Loucy (cell line): ENCODE data around the gene COL4A5.

Experiments used
- H2AFZ ChIP-seq: fragments of 200-600 bp; sonication (generic); 2 replicates; pipeline ENCODE4 v1.6.0; 2016; ENCODE audit warnings: antibody characterized with exemption, mild to moderate bottlenecking, low read length, moderate library complexity
- H3F3A ChIP-seq: fragments of 200-600 bp; 2 replicates; pipeline ENCODE4 v1.6.0; 2016; ENCODE audit warnings: antibody characterized with exemption, low read depth, mild to moderate bottlenecking
- H3K27me3 ChIP-seq: fragments of 200-600 bp; sonication (generic); 2 replicates; pipeline ENCODE4 v1.6.1; 2014; ENCODE audit warnings: low read length, mild to moderate bottlenecking; ENCODE audit not compliant: insufficient read depth, poor library complexity, severe bottlenecking
- H3K36me3 ChIP-seq: fragments of 200-600 bp; sonication (generic); 2 replicates; pipeline ENCODE4 v1.6.1; 2016; ENCODE audit warnings: low read length; ENCODE audit not compliant: insufficient read depth
- H3K4me1 ChIP-seq: fragments of 200-600 bp; sonication (generic); 2 replicates; pipeline ENCODE4 v1.5.1; 2014; ENCODE audit warnings: low read length, mild to moderate bottlenecking; ENCODE audit not compliant: insufficient read depth, poor library complexity, severe bottlenecking
- H3K4me2 ChIP-seq: fragments of 200-600 bp; sonication (generic); 2 replicates; pipeline ENCODE4 v1.6.0; 2014; ENCODE audit warnings: antibody characterized with exemption, low read length, low read depth, mild to moderate bottlenecking; ENCODE audit not compliant: poor library complexity, severe bottlenecking
- H3K4me3 ChIP-seq: fragments of 200-600 bp; sonication (generic); 2 replicates; pipeline ENCODE4 v1.5.1; 2014; ENCODE audit warnings: low read length, mild to moderate bottlenecking, mixed read lengths; ENCODE audit not compliant: poor library complexity, severe bottlenecking
- H3K79me2 ChIP-seq: fragments of 200-600 bp; sonication (generic); 2 replicates; pipeline ENCODE4 v1.6.1; 2014; ENCODE audit warnings: low read length; ENCODE audit not compliant: insufficient read depth
- H3K9ac ChIP-seq: fragments of 200-600 bp; sonication (generic); 2 replicates; pipeline ENCODE4 v1.6.0; 2014; ENCODE audit warnings: mild to moderate bottlenecking, low read depth, low read length, moderate library complexity; ENCODE audit not compliant: poor library complexity, severe bottlenecking
- H3K9me2 ChIP-seq: fragments of 200-600 bp; sonication (generic); replicated peaks from 2 replicates; pipeline ENCODE4 v1.6.1; 2016; ENCODE audit warnings: low read depth, low read length, mixed read lengths
- H3K9me3 ChIP-seq: fragments of 200-600 bp; sonication (generic); 2 replicates; pipeline ENCODE4 v1.6.1; 2014; ENCODE audit warnings: mild to moderate bottlenecking, antibody characterized with exemption, low read length, low read depth; ENCODE audit not compliant: insufficient read depth
- H4K20me1 ChIP-seq: fragments of 200-600 bp; sonication (generic); 2 replicates; pipeline ENCODE4 v1.6.0; 2014; ENCODE audit warnings: antibody characterized with exemption, low read length, mild to moderate bottlenecking; ENCODE audit not compliant: insufficient read depth, poor library complexity, severe bottlenecking
- EZH2phosphoT487 ChIP-seq: fragments of 200-600 bp; IDR thresholded peaks from 2 replicates; pipeline ENCODE4 v1.6.1; 2018; ENCODE audit warnings: antibody characterized with exemption, mild to moderate bottlenecking, moderate library complexity, borderline replicate concordance
- TF ChIP-seq, protein P1 (sequence below): fragments of 200-600 bp; sonication (generic); conservative IDR thresholded peaks from 2 replicates; pipeline ENCODE4 v1.5.1; 2014; ENCODE audit warnings: mild to moderate bottlenecking, antibody characterized with exemption, low read length

The COL4A5 gene

DNA sequence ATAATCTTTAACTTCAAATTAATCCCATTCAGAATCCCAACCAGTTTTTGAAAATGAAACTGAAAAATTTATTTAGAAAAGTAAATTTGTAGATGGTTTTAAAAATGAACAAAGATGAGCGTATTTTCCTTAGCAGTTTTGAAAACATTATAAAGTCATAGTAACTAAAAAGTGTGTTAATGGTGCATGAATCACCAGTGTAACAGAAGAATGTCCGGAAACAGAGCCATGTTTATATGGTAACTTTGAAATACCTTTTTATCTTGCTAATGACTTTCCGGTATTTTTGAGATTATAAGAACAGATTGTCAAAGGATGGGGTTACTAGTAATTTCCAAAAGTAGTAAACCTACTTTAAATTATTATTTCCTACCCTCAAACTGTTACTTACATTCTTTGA lies 150.9 kb downstream of the COL4A5 start:
- no peak overlapping the region for H3K4me2 ChIP-seq
- TF ChIP-seq, protein P1, sequence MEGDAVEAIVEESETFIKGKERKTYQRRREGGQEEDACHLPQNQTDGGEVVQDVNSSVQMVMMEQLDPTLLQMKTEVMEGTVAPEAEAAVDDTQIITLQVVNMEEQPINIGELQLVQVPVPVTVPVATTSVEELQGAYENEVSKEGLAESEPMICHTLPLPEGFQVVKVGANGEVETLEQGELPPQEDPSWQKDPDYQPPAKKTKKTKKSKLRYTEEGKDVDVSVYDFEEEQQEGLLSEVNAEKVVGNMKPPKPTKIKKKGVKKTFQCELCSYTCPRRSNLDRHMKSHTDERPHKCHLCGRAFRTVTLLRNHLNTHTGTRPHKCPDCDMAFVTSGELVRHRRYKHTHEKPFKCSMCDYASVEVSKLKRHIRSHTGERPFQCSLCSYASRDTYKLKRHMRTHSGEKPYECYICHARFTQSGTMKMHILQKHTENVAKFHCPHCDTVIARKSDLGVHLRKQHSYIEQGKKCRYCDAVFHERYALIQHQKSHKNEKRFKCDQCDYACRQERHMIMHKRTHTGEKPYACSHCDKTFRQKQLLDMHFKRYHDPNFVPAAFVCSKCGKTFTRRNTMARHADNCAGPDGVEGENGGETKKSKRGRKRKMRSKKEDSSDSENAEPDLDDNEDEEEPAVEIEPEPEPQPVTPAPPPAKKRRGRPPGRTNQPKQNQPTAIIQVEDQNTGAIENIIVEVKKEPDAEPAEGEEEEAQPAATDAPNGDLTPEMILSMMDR, result no peak
- TF ChIP-seq EZH2phosphoT487, result no peak
- no peaks in the 10 kb centered on the region for H4K20me1 ChIP-seq
- no peaks in the 10 kb centered on the region for H3K9me2 ChIP-seq
- no peaks in the 10 kb centered on the region for H3K36me3 ChIP-seq
- no peak overlapping the region for H3K4me3 ChIP-seq
- no peaks in the 10 kb centered on the region for H3K4me1 ChIP-seq
- no peaks in the 10 kb centered on the region for H3K79me2 ChIP-seq
- H3K9ac ChIP-seq, result no peak overlapping the region
- H3F3A ChIP-seq, result no peaks in the 10 kb centered on the region
- no peaks in the 10 kb centered on the region for H3K9me3 ChIP-seq
- H2AFZ ChIP-seq, result no peak overlapping the region
- H3K27me3 ChIP-seq, result no peaks in the 10 kb centered on the region

DNA sequence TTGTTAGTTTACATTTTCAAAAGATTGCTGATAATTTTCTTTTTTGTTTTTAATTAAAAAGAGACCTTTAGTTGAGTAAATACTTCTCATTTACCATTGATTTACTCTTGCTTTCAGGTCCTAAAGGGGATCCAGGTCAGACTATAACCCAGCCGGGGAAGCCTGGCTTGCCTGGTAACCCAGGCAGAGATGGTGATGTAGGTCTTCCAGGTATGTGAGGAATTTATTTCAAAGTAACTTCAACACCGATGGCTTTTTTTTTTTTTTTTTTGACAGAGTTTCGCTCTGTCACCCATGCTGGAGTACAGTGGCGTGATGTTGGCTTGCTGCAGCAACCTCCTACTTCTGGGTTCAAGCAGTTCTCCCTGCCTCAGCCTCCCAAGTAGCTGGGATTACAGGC lies 161.6 kb downstream of the COL4A5 start:
- Histone ChIP-seq H3K4me1 (no peaks in the 10 kb centered on the region), H3K27me3 (no peaks in the 10 kb centered on the region), H3F3A (no peaks in the 10 kb centered on the region), H3K4me3 (no peak overlapping the region), H2AFZ (no peak overlapping the region), H4K20me1 (no peaks in the 10 kb centered on the region), H3K36me3 (no peaks in the 10 kb centered on the region), H3K9me3 (no peaks in the 10 kb centered on the region), H3K9ac (no peak overlapping the region), H3K79me2 (no peaks in the 10 kb centered on the region), H3K4me2 (no peak overlapping the region), H3K9me2 (no peaks in the 10 kb centered on the region)
- TF ChIP-seq EZH2phosphoT487, result no peak

DNA sequence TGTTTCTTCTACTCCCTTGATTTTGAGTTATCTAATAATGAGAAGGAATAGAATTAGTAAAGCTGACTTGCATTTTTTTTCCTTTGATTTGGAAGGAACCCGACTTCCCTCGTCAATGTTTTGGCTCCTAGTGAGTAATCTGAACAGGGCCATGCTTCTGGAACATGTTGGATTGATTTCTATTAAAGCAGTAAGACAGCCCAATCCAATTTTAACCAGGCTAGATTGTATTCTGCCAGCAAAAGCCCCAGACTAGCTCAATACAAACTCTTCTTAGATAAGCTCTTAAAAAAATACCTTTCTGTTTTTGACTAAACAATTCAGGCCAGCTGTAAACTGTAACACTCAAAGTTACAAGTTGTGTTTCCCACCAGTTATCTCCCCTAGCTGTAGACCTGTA lies 170.5 kb downstream of the COL4A5 start:
- no peaks in the 10 kb centered on the region for H3K9me2 ChIP-seq
- no peak overlapping the region for H3K4me3 ChIP-seq
- H3K9ac ChIP-seq, result no peak overlapping the region
- no peaks in the 10 kb centered on the region for H3K27me3 ChIP-seq
- no peaks in the 10 kb centered on the region for H4K20me1 ChIP-seq
- H3K4me2 ChIP-seq, result no peak overlapping the region
- H3K79me2 ChIP-seq, result no peaks in the 10 kb centered on the region
- no peaks in the 10 kb centered on the region for H3K4me1 ChIP-seq
- no peaks in the 10 kb centered on the region for H3K36me3 ChIP-seq
- no peak overlapping the region for H2AFZ ChIP-seq
- no peaks in the 10 kb centered on the region for H3K9me3 ChIP-seq
- TF ChIP-seq, protein P1, result no peak
- no peak for TF ChIP-seq EZH2phosphoT487
- no peaks in the 10 kb centered on the region for H3F3A ChIP-seq

DNA sequence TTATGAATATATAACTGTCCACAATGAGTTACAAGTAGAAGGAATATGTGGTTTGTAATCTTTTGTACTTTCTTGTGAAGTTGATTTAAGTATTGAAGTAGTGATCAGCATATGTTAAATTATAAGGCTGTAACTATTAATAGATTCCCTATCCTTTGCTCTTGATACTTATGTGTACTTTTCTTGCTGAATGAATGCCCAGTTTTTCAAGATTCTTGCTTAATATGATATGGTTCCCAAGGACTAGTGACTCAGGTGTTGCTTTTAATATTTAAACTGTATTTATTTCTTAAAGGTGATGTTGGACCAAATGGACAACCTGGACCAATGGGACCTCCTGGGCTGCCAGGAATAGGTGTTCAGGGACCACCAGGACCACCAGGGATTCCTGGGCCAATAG lies 175.0 kb downstream of the COL4A5 start:
- no peaks in the 10 kb centered on the region for H3K36me3 ChIP-seq
- H3K4me1 ChIP-seq, result no peaks in the 10 kb centered on the region
- H3K4me3 ChIP-seq, result no peak overlapping the region
- H3K9me3 ChIP-seq, result no peaks in the 10 kb centered on the region
- H3K79me2 ChIP-seq, result no peaks in the 10 kb centered on the region
- H3K4me2 ChIP-seq, result no peak overlapping the region
- TF ChIP-seq, protein P1, result no peak
- no peak for TF ChIP-seq EZH2phosphoT487
- H3F3A ChIP-seq, result no peaks in the 10 kb centered on the region
- no peaks in the 10 kb centered on the region for H4K20me1 ChIP-seq
- H3K9me2 ChIP-seq, result no peaks in the 10 kb centered on the region
- H3K27me3 ChIP-seq, result no peaks in the 10 kb centered on the region
- H2AFZ ChIP-seq, result no peak overlapping the region
- no peak overlapping the region for H3K9ac ChIP-seq
